Upper lobe of left lung (tissue), 6 donors: ENCODE data around the gene SCG3. TPM values are rescaled to one million over a fixed set of nuclear protein-coding genes. Genes with fewer than 3 reads are reported as not detected.
A peak's percentile ranks its signal among the peaks of the same experiment; 100 is the strongest.

Experiments used
- ATAC-seq, 2 donors: fragments of 200-7000 bp; cut with Tn5 transposase; one replicate each; pipeline ENCODE4 v1.9.1; 2022; ENCODE audit warnings: mild to moderate bottlenecking in 2 of 2, moderate library complexity in 2 of 2; ENCODE audit not compliant: low FRiP score in 2 of 2
- DNase-seq, 2 donors: peaks; one replicate each; pipeline ENCODE4 v3.0.0-alpha.2; 2019 to 2020
- H3K27ac ChIP-seq, 4 donors: fragments of 200-600 bp; sonication (generic); one replicate each; pipeline ENCODE4 v1.5.1; 2016 to 2019
- H3K27me3 ChIP-seq, 4 donors: fragments of 200-600 bp; sonication (generic); one replicate each; pipeline ENCODE4 v1.5.1; 2017 to 2019
- H3K36me3 ChIP-seq, 4 donors: fragments of 200-600 bp; sonication (generic); one replicate each; pipeline ENCODE4 v1.5.1; 2016 to 2019
- H3K4me1 ChIP-seq, 4 donors: fragments of 200-600 bp; sonication (generic); one replicate each; pipeline ENCODE4 v1.5.1; 2018 to 2019
- H3K4me3 ChIP-seq, 4 donors: fragments of 200-600 bp; sonication (generic); one replicate each; pipeline ENCODE4 v1.5.1; 2017 to 2019; ENCODE audit warnings: mild to moderate bottlenecking in 2 of 4, moderate library complexity in 1 of 4
- H3K9me3 ChIP-seq, 4 donors: fragments of 200-600 bp; sonication (generic); one replicate each; pipeline ENCODE4 v1.5.1; 2018 to 2019
- CTCF ChIP-seq, 6 experiments: fragments of 450-650 bp in 4 of 6; fragments of 200-600 bp in 2 of 6; sonication (generic) in 2 of 6; IDR thresholded peaks; one replicate each; pipeline ENCODE4 v1.5.1; 2016 to 2019; ENCODE audit warnings: antibody characterized with exemption in 6 of 6
- EP300 ChIP-seq, 4 donors: sonication (generic); formaldehyde crosslinking; IDR thresholded peaks; one replicate each; pipeline ENCODE4 v1.5.1; 2017; ENCODE audit warnings: antibody characterized with exemption in 4 of 4, control low read depth in 2 of 4
- POLR2A ChIP-seq, 4 donors: fragments of 450-650 bp; IDR thresholded peaks; one replicate each; pipeline ENCODE4 v1.5.1; 2016 to 2017; ENCODE audit warnings: antibody characterized with exemption in 4 of 4, mild to moderate bottlenecking in 2 of 4
- POLR2AphosphoS5 ChIP-seq, 2 donors: sonication (generic); formaldehyde crosslinking; IDR thresholded peaks; one replicate each; pipeline ENCODE4 v1.5.1; 2017; ENCODE audit warnings: antibody characterized with exemption in 2 of 2
- WGBS, 2 donors: methylation state at CpG; one replicate each; pipeline ENCODE4 v1.1.5; 2017 to 2018; 5-methylcytosine and 5-hydroxymethylcytosine counted together
- total RNA-seq, 6 donors: library from RNA; depleted of rRNA in 4 of 6; stranded (reverse); fragments of >200 nt in 4 of 6; gene quantifications; one replicate each; pipeline versions ENCODE4 v1.1.0 to v1.2.1, GENCODE V29; 2016 to 2021
- donor health status: DM: no; HTN: no; CAD: no; lungs with moderate emphysema.
- donor health status: DM: no; HTN: yes; CAD: no; lungs with severe emphysema.

Gene SCG3
- total RNA-seq, 6 donors from 2014 or later: 0.14 to 0.40 (median 0.27) TPM; not detected in 2

GRCh38 chr15:51727141-51727897, 46.0 kb downstream of the SCG3 start:
- ATAC-seq (peak; percentile 29 to 30), DNase-seq (no peak)
- Histone ChIP-seq H3K27ac (peak overlapping the region in 1 of 4 donors; percentile 38), H3K4me3 (no peak overlapping the region), H3K4me1 (peaks cover 15 to 40% (median 33%) of the 10 kb centered on the region in 4 donors), H3K9me3 (no peaks in the 10 kb centered on the region), H3K27me3 (no peaks in the 10 kb centered on the region), H3K36me3 (peaks cover 0 to 4% (median 0%) of the 10 kb centered on the region in 4 donors)
- 76 to 77% methylated on average over 4 of the region's 4 CpGs for WGBS, 2 donors
- TF ChIP-seq POLR2AphosphoS5 (IDR thresholded peaks at IDR 0.05): no peak
- TF ChIP-seq CTCF (IDR thresholded peaks at IDR 0.05): no peak
- TF ChIP-seq EP300 (IDR thresholded peaks at IDR 0.05): no peak
- no peak for TF ChIP-seq POLR2A (IDR thresholded peaks at IDR 0.05)

- Histone ChIP-seq H3K4me1 (peaks cover 31 to 47% (median 41%) of the 10 kb centered on the region in 4 donors), H3K4me3 (peak overlapping the region in 3 of 4 donors; percentile 32 to 45 (median 41))
- DNase-seq: peak in 1 of 2 donors; percentile 60
These were observed 50.4 kb downstream of the SCG3 start for GRCh38 chr15:51731549-51732267.

GRCh38 chr15:51732646-51733045, 51.3 kb downstream of the SCG3 start:
- H3K27me3 ChIP-seq: no peaks in the 10 kb centered on the region
- H3K4me3 ChIP-seq: no peak overlapping the region
- peaks cover 31 to 41% (median 36%) of the 10 kb centered on the region in 4 donors for H3K4me1 ChIP-seq
- 55 to 74% methylated on average over 2 of the region's 2 CpGs for WGBS, 2 donors
- no peaks in the 10 kb centered on the region for H3K9me3 ChIP-seq
- no peaks in the 10 kb centered on the region for H3K36me3 ChIP-seq
- DNase-seq (no peak), ATAC-seq (no peak)
- H3K27ac ChIP-seq: peak overlapping the region; percentile 80 to 93 (median 86)
- no peak for TF ChIP-seq POLR2A (IDR thresholded peaks at IDR 0.05)
- TF ChIP-seq POLR2AphosphoS5 (IDR thresholded peaks at IDR 0.05): no peak
- TF ChIP-seq CTCF (IDR thresholded peaks at IDR 0.05): no peak
- no peak for TF ChIP-seq EP300 (IDR thresholded peaks at IDR 0.05)

More at GRCh38 chr15:51731549-51732267, 50.4 kb downstream of the SCG3 start:
- H3K27ac ChIP-seq: peak overlapping the region; percentile 80 to 93 (median 86)
- no peaks in the 10 kb centered on the region for H3K27me3 ChIP-seq
- peak in 1 of 4 donors; percentile 12 for TF ChIP-seq POLR2A (IDR thresholded peaks at IDR 0.05)
- no peak for TF ChIP-seq EP300 (IDR thresholded peaks at IDR 0.05)
- peak in 1 of 2 donors; percentile 34 for TF ChIP-seq POLR2AphosphoS5 (IDR thresholded peaks at IDR 0.05)
- ATAC-seq: peak; percentile 77 to 86
- WGBS, 2 donors: 20% methylated on average over 5 of the region's 5 CpGs
- H3K36me3 ChIP-seq: no peaks in the 10 kb centered on the region
- H3K9me3 ChIP-seq: no peaks in the 10 kb centered on the region

GRCh38 chr15:51735228-51736010, 54.1 kb downstream of the SCG3 start:
- 46 to 51% methylated on average over 5 of the region's 5 CpGs for WGBS, 2 donors

More at GRCh38 chr15:51735228-51736010, 54.1 kb downstream of the SCG3 start:
- peak overlapping the region in 2 of 4 donors; percentile 74 to 91 for H3K4me3 ChIP-seq
- no peaks in the 10 kb centered on the region for H3K36me3 ChIP-seq
- TF ChIP-seq POLR2AphosphoS5 (IDR thresholded peaks at IDR 0.05) (no peak), CTCF (IDR thresholded peaks at IDR 0.05) (no peak), POLR2A (IDR thresholded peaks at IDR 0.05) (no peak), EP300 (IDR thresholded peaks at IDR 0.05) (no peak)
- DNase-seq (no peak), ATAC-seq (no peak)
- peaks cover 35 to 49% (median 40%) of the 10 kb centered on the region in 4 donors for H3K4me1 ChIP-seq
- no peaks in the 10 kb centered on the region for H3K9me3 ChIP-seq
- no peaks in the 10 kb centered on the region for H3K27me3 ChIP-seq
- H3K27ac ChIP-seq: peak overlapping the region in 3 of 4 donors; percentile 52 to 96 (median 89)
